Stimulated activated CD8-positive, alpha-beta memory T cell treated with anti-CD3 and anti-CD28 coated beads, Interleukin-15, amount 100 ng/mL, for 1 hour (primary cell): Measurements from ENCODE around the gene DEF6.

Experiments used
- DNase-seq: peaks from one replicate; pipeline ENCODE4 v3.0.0-alpha.2; 2020; ENCODE audit warnings: low read depth

Gene DEF6

GRCh38 chr6:35297601-35298481 lies at the start of gene DEF6:
DEF6 (plus strand) TSS chr6:35297818; CDS start chr6:35297857, 39 bp downstream.
- DNase-seq, result peak; percentile 79

- DNase-seq, result no peak
Measured at GRCh38 chr6:35248300-35248699, 49.3 kb upstream of the DEF6 start.

GRCh38 chr6:35248965-35249364 lies 48.7 kb upstream of the DEF6 start:
- DNase-seq, result no peak

- no peak for DNase-seq
Measured at GRCh38 chr6:35251949-35252348, 45.7 kb upstream of the DEF6 start.

GRCh38 chr6:35253249-35253648 lies 44.4 kb upstream of the DEF6 start:
- no peak for DNase-seq

GRCh38 chr6:35258336-35258735 lies 39.3 kb upstream of the DEF6 start:
- DNase-seq, result no peak

- DNase-seq, result peak; percentile 24
Measured at GRCh38 chr6:35258858-35259193, 38.8 kb upstream of the DEF6 start.

GRCh38 chr6:35259194-35259947 lies 38.2 kb upstream of the DEF6 start, which contains the start of gene ZNF76:
ZNF76 (plus strand) TSS chr6:35259735; CDS start chr6:35281152, 21,417 bp downstream.
- DNase-seq, result peak; percentile 75

- peak; percentile 57 for DNase-seq
Measured at GRCh38 chr6:35259948-35260590, 37.5 kb upstream of the DEF6 start.

GRCh38 chr6:35260591-35261570 lies 36.7 kb upstream of the DEF6 start:
- DNase-seq, result no peak

GRCh38 chr6:35262596-35262995 lies 35.0 kb upstream of the DEF6 start:
- DNase-seq, result no peak

GRCh38 chr6:35264550-35265274 lies 32.9 kb upstream of the DEF6 start:
- DNase-seq, result no peak

- DNase-seq, result no peak
Measured at GRCh38 chr6:35265523-35265922, 32.1 kb upstream of the DEF6 start.

- DNase-seq, result no peak
Measured at GRCh38 chr6:35267446-35267845, 30.2 kb upstream of the DEF6 start.

- no peak for DNase-seq
Measured at GRCh38 chr6:35267897-35268296, 29.7 kb upstream of the DEF6 start.

- no peak for DNase-seq
Measured at GRCh38 chr6:35272005-35272404, 25.6 kb upstream of the DEF6 start.

GRCh38 chr6:35273822-35274559 lies 23.6 kb upstream of the DEF6 start:
- DNase-seq, result no peak

- no peak for DNase-seq
Measured at GRCh38 chr6:35275744-35276260, 21.8 kb upstream of the DEF6 start.

GRCh38 chr6:35278708-35279107 lies 18.9 kb upstream of the DEF6 start:
- no peak for DNase-seq

GRCh38 chr6:35280903-35281302 lies 16.7 kb upstream of the DEF6 start:
- DNase-seq, result no peak
